ENCODE data around the gene EZH1. TPM values are rescaled to one million over a fixed set of nuclear protein-coding genes. Genes with fewer than 3 reads are reported as not detected.

The EZH1 gene
- total RNA-seq, 4 donors from 2014 or later = 32.6 to 55.2 (median 47.5) TPM

- Histone ChIP-seq H3K36me3 (peaks cover 4 to 100% of the 10 kb centered on the region in 2 donors), H3K4me3 (no peak overlapping the region), H3K27ac (no peak overlapping the region), H3K27me3 (no peaks in the 10 kb centered on the region), H3K4me1 (no peaks in the 10 kb centered on the region), H3K9me3 (no peaks in the 10 kb centered on the region)
- in situ Hi-C loops (cut with MboI; ENCODE audit: low sequenced_read_pairs in 4 of 4) (loop anchor here in 2 of 4 donors (5.0 to 10.0 kb wide), 2 partner anchors 37 to 100 kb away; partner anchors contain the start of genes BECN1 (in 1 of the 2) and RAMP2 (in 1 of the 2)), intact Hi-C loops (cut with DNase I; ENCODE audit: low total_unique reads) (no loop called here)
- no peak for ATAC-seq
- DNase-seq = no peak
- TF ChIP-seq POLR2A (IDR thresholded peaks at IDR 0.05) = no peak
- TF ChIP-seq, protein P1, sequence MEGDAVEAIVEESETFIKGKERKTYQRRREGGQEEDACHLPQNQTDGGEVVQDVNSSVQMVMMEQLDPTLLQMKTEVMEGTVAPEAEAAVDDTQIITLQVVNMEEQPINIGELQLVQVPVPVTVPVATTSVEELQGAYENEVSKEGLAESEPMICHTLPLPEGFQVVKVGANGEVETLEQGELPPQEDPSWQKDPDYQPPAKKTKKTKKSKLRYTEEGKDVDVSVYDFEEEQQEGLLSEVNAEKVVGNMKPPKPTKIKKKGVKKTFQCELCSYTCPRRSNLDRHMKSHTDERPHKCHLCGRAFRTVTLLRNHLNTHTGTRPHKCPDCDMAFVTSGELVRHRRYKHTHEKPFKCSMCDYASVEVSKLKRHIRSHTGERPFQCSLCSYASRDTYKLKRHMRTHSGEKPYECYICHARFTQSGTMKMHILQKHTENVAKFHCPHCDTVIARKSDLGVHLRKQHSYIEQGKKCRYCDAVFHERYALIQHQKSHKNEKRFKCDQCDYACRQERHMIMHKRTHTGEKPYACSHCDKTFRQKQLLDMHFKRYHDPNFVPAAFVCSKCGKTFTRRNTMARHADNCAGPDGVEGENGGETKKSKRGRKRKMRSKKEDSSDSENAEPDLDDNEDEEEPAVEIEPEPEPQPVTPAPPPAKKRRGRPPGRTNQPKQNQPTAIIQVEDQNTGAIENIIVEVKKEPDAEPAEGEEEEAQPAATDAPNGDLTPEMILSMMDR (IDR thresholded peaks at IDR 0.05 in 4 of 5, conservative IDR thresholded peaks at IDR 0.05 in 1 of 5) = no peak
These were observed 19.7 kb downstream of the EZH1 start for GRCh38 chr17:42725143-42725542.

DNA sequence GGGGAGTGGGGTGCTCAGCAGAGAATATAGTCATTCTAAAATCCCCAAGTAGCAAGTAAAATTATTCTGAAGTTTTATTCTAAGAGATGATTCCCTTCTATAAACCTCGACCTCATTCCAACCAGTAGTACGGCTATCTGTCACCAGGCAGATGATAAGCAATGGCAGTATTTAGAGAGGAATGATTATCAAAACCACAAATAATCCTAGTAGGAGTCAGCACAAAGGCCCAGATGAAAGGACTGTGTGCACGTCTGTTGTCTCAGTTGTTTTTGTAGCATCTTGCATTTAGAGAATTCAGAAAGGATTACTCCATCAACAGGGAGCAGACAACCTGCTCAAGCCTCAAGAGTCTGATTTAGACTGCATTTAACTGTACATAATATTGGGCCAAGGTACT, 21.2 kb downstream of the EZH1 start:
- ATAC-seq = no peak
- TF ChIP-seq, protein P1 (IDR thresholded peaks at IDR 0.05 in 4 of 5, conservative IDR thresholded peaks at IDR 0.05 in 1 of 5) = no peak
- TF ChIP-seq POLR2A (IDR thresholded peaks at IDR 0.05) = no peak
- in situ Hi-C loops (cut with MboI; ENCODE audit: low sequenced_read_pairs in 4 of 4) (loop anchor here in 2 of 4 donors (5.0 to 25.0 kb wide), 4 partner anchors 39 to 464 kb away; partner anchors contain the start of genes BECN1 (in 1 of the 2) and RAMP2 (in 1 of the 2)), intact Hi-C loops (cut with DNase I; ENCODE audit: low total_unique reads) (no loop called here)
- H3K27me3 ChIP-seq = no peaks in the 10 kb centered on the region
- no peak overlapping the region for H3K4me3 ChIP-seq
- no peak overlapping the region for H3K27ac ChIP-seq
- H3K4me1 ChIP-seq = no peaks in the 10 kb centered on the region
- H3K9me3 ChIP-seq = no peaks in the 10 kb centered on the region
- no peak for DNase-seq
- H3K36me3 ChIP-seq = peaks cover 9 to 100% of the 10 kb centered on the region in 2 donors

- Histone ChIP-seq H3K9me3 (no peaks in the 10 kb centered on the region), H3K27me3 (no peaks in the 10 kb centered on the region), H3K36me3 (peaks cover 9 to 100% of the 10 kb centered on the region in 2 donors), H3K4me3 (no peak overlapping the region), H3K27ac (no peak overlapping the region), H3K4me1 (no peaks in the 10 kb centered on the region)
- in situ Hi-C loops (cut with MboI; ENCODE audit: low sequenced_read_pairs in 4 of 4) (loop anchor here in 2 of 4 donors (5.0 to 25.0 kb wide), 4 partner anchors 41 to 466 kb away; partner anchors contain the start of genes BECN1 (in 1 of the 2) and RAMP2 (in 1 of the 2)), intact Hi-C loops (cut with DNase I; ENCODE audit: low total_unique reads) (loop anchor here (1.0 to 2.0 kb wide), 2 partner anchors 42 to 104 kb away; partner anchors contain the start of gene BECN1)
- ATAC-seq (peak; percentile 52 to 69), DNase-seq (no peak)
- TF ChIP-seq, protein P1 (IDR thresholded peaks at IDR 0.05 in 4 of 5, conservative IDR thresholded peaks at IDR 0.05 in 1 of 5) = peak; percentile 48 to 67 (median 56)
- TF ChIP-seq POLR2A (IDR thresholded peaks at IDR 0.05) = no peak
These were observed 23.8 kb downstream of the EZH1 start for GRCh38 chr17:42720996-42721583.

DNA sequence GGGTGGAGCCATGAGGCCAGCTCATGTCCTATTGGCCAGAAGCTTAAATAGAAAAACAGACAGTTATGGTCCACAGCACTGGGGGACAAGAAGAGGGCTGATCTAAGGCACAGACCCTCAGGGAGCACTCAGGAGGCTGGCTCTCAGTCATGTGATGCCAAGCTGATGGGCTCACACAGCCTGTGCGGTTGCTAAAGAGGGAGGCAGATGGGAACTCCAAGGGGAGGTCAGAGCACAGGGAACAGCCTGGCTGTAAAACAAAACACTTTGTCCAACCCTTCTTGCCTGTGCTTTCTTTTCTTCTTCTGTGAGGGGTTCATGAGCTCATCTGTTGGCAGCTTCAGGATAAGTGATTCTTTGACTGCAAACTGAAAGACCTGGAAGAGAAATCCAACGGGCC, 35.3 kb downstream of the EZH1 start:
- ATAC-seq (peak in 1 of 2 donors; percentile 16), DNase-seq (no peak)
- H3K4me1 ChIP-seq = no peaks in the 10 kb centered on the region
- H3K9me3 ChIP-seq = no peaks in the 10 kb centered on the region
- no peaks in the 10 kb centered on the region for H3K27me3 ChIP-seq
- TF ChIP-seq, protein P1 (IDR thresholded peaks at IDR 0.05 in 4 of 5, conservative IDR thresholded peaks at IDR 0.05 in 1 of 5) = no peak
- no peak for TF ChIP-seq POLR2A (IDR thresholded peaks at IDR 0.05)
- H3K27ac ChIP-seq = no peak overlapping the region
- intact Hi-C loops (cut with DNase I; ENCODE audit: low total_unique reads) (no loop called here), in situ Hi-C loops (cut with MboI; ENCODE audit: low sequenced_read_pairs in 4 of 4) (loop anchor here in 2 of 4 donors (25.0 kb wide), 2 partner anchors 228 to 478 kb away; no protein-coding TSS in a partner anchor)
- H3K36me3 ChIP-seq = peaks cover 16 to 100% of the 10 kb centered on the region in 2 donors
- H3K4me3 ChIP-seq = no peak overlapping the region
